Epithelial cell of proximal tubule (primary cell): ENCODE data around the gene UGT1A10. TPM values are rescaled to one million over a fixed set of nuclear protein-coding genes. Genes with fewer than 3 reads are reported as not detected.

Experiments
- DNase-seq: peaks from one replicate; pipeline ENCODE4 v3.0.0-alpha.2; 2011; ENCODE audit warnings: low read depth
- H3K4me3 ChIP-seq: 2 replicates; pipeline ENCODE4 v1.5.1; 2011; ENCODE audit warnings: low read depth, mild to moderate bottlenecking, low read length
- CTCF ChIP-seq: conservative IDR thresholded peaks from 2 replicates; pipeline ENCODE4 v1.5.1; 2012; ENCODE audit warnings: low read depth, mild to moderate bottlenecking, low read length
- total RNA-seq: library from RNA; depleted of rRNA; stranded (reverse); fragments of >200 nt; gene quantifications from 2 replicates; pipeline ENCODE4 v1.2.3, GENCODE V29; 2015

UGT1A10 gene
- total RNA-seq, 1 donor from 2014 or later, result not detected

GRCh38 chr2:233800208-233800607, 164.0 kb downstream of the UGT1A10 start:
- no peak for DNase-seq
- no peak for TF ChIP-seq CTCF
- no peak overlapping the region for H3K4me3 ChIP-seq

- no peak overlapping the region for H3K4me3 ChIP-seq
- TF ChIP-seq CTCF, result no peak
- no peak for DNase-seq
Measured at GRCh38 chr2:233801357-233802131, 165.3 kb downstream of the UGT1A10 start.

- H3K4me3 ChIP-seq, result no peak overlapping the region
- TF ChIP-seq CTCF, result no peak
- no peak for DNase-seq
Measured at GRCh38 chr2:233802132-233802815, 166.0 kb downstream of the UGT1A10 start.

GRCh38 chr2:233803292-233803911, 167.2 kb downstream of the UGT1A10 start:
- TF ChIP-seq CTCF, result no peak
- DNase-seq, result no peak
- H3K4me3 ChIP-seq, result no peak overlapping the region

- no peak overlapping the region for H3K4me3 ChIP-seq
- no peak for TF ChIP-seq CTCF
- DNase-seq, result no peak
Measured at GRCh38 chr2:233803994-233804393, 167.7 kb downstream of the UGT1A10 start.

- peak; percentile 19 for TF ChIP-seq CTCF
- DNase-seq, result no peak
- no peak overlapping the region for H3K4me3 ChIP-seq
Measured at GRCh38 chr2:233807215-233807865, 171.1 kb downstream of the UGT1A10 start.
